Panc1 (cell line): ENCODE data around the gene NUAK2.

Source experiments
- TF ChIP-seq, protein P1 (sequence below): fragments of 450-650 bp; IDR thresholded peaks from 2 replicates; pipeline ENCODE4 v1.5.1; 2017; ENCODE audit warnings: mild to moderate bottlenecking
- TF ChIP-seq, protein P2 (sequence below), 2 experiments: IDR thresholded peaks; 2 replicates each; pipeline ENCODE4 v1.6.1; 2011 to 2012; ENCODE audit warnings: low read depth in 2 of 2, control low read depth in 1 of 2, low read length in 1 of 2, mild to moderate bottlenecking in 1 of 2, moderate library complexity in 1 of 2; ENCODE audit not compliant: insufficient read depth in 1 of 2

GRCh38 chr1:205350691-205351141 is 29.2 kb upstream of the NUAK2 start:
- TF ChIP-seq, protein P1, sequence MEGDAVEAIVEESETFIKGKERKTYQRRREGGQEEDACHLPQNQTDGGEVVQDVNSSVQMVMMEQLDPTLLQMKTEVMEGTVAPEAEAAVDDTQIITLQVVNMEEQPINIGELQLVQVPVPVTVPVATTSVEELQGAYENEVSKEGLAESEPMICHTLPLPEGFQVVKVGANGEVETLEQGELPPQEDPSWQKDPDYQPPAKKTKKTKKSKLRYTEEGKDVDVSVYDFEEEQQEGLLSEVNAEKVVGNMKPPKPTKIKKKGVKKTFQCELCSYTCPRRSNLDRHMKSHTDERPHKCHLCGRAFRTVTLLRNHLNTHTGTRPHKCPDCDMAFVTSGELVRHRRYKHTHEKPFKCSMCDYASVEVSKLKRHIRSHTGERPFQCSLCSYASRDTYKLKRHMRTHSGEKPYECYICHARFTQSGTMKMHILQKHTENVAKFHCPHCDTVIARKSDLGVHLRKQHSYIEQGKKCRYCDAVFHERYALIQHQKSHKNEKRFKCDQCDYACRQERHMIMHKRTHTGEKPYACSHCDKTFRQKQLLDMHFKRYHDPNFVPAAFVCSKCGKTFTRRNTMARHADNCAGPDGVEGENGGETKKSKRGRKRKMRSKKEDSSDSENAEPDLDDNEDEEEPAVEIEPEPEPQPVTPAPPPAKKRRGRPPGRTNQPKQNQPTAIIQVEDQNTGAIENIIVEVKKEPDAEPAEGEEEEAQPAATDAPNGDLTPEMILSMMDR, result no peak
- TF ChIP-seq, protein P2, sequence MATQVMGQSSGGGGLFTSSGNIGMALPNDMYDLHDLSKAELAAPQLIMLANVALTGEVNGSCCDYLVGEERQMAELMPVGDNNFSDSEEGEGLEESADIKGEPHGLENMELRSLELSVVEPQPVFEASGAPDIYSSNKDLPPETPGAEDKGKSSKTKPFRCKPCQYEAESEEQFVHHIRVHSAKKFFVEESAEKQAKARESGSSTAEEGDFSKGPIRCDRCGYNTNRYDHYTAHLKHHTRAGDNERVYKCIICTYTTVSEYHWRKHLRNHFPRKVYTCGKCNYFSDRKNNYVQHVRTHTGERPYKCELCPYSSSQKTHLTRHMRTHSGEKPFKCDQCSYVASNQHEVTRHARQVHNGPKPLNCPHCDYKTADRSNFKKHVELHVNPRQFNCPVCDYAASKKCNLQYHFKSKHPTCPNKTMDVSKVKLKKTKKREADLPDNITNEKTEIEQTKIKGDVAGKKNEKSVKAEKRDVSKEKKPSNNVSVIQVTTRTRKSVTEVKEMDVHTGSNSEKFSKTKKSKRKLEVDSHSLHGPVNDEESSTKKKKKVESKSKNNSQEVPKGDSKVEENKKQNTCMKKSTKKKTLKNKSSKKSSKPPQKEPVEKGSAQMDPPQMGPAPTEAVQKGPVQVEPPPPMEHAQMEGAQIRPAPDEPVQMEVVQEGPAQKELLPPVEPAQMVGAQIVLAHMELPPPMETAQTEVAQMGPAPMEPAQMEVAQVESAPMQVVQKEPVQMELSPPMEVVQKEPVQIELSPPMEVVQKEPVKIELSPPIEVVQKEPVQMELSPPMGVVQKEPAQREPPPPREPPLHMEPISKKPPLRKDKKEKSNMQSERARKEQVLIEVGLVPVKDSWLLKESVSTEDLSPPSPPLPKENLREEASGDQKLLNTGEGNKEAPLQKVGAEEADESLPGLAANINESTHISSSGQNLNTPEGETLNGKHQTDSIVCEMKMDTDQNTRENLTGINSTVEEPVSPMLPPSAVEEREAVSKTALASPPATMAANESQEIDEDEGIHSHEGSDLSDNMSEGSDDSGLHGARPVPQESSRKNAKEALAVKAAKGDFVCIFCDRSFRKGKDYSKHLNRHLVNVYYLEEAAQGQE (IDR thresholded peaks at IDR 0.05; ENCODE audit: insufficient read depth in 1 of 2, low read depth in 2 of 2, low read length in 1 of 2), result no peak
